GM23338 (cell line): ENCODE data around the gene LMOD3. TPM values are rescaled to one million over a fixed set of nuclear protein-coding genes. Genes with fewer than 3 reads are reported as not detected.

Experiments
- ATAC-seq: fragments of 200-7000 bp; cut with Tn5 transposase; 3 replicates; pipeline ENCODE4 v1.9.1; 2020
- DNase-seq: peaks from one replicate; pipeline ENCODE4 v3.0.0-alpha.2; 2015; ENCODE audit warnings: low spot score
- H2AFZ ChIP-seq: fragments of 200-600 bp; sonication (generic); 2 replicates; pipeline ENCODE4 v1.8.0; 2016; ENCODE audit warnings: antibody characterized with exemption, mild to moderate bottlenecking, moderate library complexity
- H3F3A ChIP-seq: fragments of 200-600 bp; sonication (generic); replicated peaks from 2 replicates; pipeline ENCODE4 v1.8.0; 2017; ENCODE audit warnings: antibody characterized with exemption, mixed run types, low read depth
- H3K27ac ChIP-seq: fragments of 200-600 bp; sonication (generic); 2 replicates; pipeline ENCODE4 v1.6.1; 2016; ENCODE audit warnings: low read depth
- H3K27me3 ChIP-seq: fragments of 200-600 bp; sonication (generic); 2 replicates; pipeline ENCODE4 v1.8.0; 2016; ENCODE audit warnings: mild to moderate bottlenecking, mixed run types, moderate library complexity; ENCODE audit not compliant: insufficient read depth
- H3K36me3 ChIP-seq: fragments of 200-600 bp; sonication (generic); 2 replicates; pipeline ENCODE4 v1.8.0; 2016; ENCODE audit warnings: mild to moderate bottlenecking; ENCODE audit not compliant: insufficient read depth
- H3K4me1 ChIP-seq: fragments of 200-600 bp; sonication (generic); 2 replicates; pipeline ENCODE4 v1.8.0; 2016; ENCODE audit warnings: mild to moderate bottlenecking, moderate library complexity; ENCODE audit not compliant: insufficient read depth
- H3K4me2 ChIP-seq: fragments of 200-600 bp; sonication (generic); 2 replicates; pipeline ENCODE4 v1.7.1; 2017; ENCODE audit warnings: mixed run types
- H3K4me3 ChIP-seq: fragments of 200-600 bp; sonication (generic); 2 replicates; pipeline ENCODE4 v1.6.1; 2016; ENCODE audit warnings: mixed run types
- H3K79me2 ChIP-seq: fragments of 200-600 bp; sonication (generic); replicated peaks from 2 replicates; pipeline ENCODE4 v1.8.0; 2017; ENCODE audit warnings: mild to moderate bottlenecking; ENCODE audit not compliant: insufficient read depth
- H3K9me2 ChIP-seq: fragments of 200-600 bp; sonication (generic); 2 replicates; pipeline ENCODE4 v1.8.0; 2017; ENCODE audit not compliant: insufficient read depth
- H4K20me1 ChIP-seq: fragments of 200-600 bp; sonication (generic); replicated peaks from 2 replicates; pipeline ENCODE4 v1.8.0; 2017; ENCODE audit warnings: mild to moderate bottlenecking; ENCODE audit not compliant: insufficient read depth
- H3K27ac Mint-ChIP-seq: 2 replicates; pipeline ENCODE4 v1.8.0; 2020; ENCODE audit warnings: inconsistent platforms, mild to moderate bottlenecking, moderate library complexity, mixed read lengths
- H3K27me3 Mint-ChIP-seq: 3 replicates; pipeline ENCODE4 v1.8.0; 2022; ENCODE audit warnings: low read depth, mild to moderate bottlenecking, moderate library complexity, mixed read lengths, inconsistent platforms; ENCODE audit not compliant: insufficient read depth, poor library complexity
- H3K36me3 Mint-ChIP-seq: 3 replicates; pipeline ENCODE4 v1.8.0; 2021; ENCODE audit warnings: low read depth, mild to moderate bottlenecking, inconsistent platforms, moderate library complexity, mixed read lengths
- H3K4me1 Mint-ChIP-seq: 3 replicates; pipeline ENCODE4 v1.8.0; 2020; ENCODE audit warnings: mild to moderate bottlenecking, inconsistent platforms, mixed read lengths
- H3K4me3 Mint-ChIP-seq: 3 replicates; pipeline ENCODE4 v1.8.0; 2021; ENCODE audit warnings: moderate library complexity, mild to moderate bottlenecking, inconsistent platforms, mixed read lengths
- H3K9me3 Mint-ChIP-seq: 3 replicates; pipeline ENCODE4 v1.8.0; 2020; ENCODE audit warnings: moderate library complexity, mild to moderate bottlenecking, inconsistent platforms, mixed read lengths
- CTCF ChIP-seq, 2 experiments: fragments of 200-600 bp in 1 of 2; sonication (generic) in 1 of 2; conservative IDR thresholded peaks; 2 replicates each; pipeline versions ENCODE4 v1.5.1 to v1.6.1; 2016 to 2017; ENCODE audit warnings: antibody characterized with exemption in 2 of 2, low read depth in 2 of 2, mild to moderate bottlenecking in 2 of 2, moderate library complexity in 1 of 2
- EZH2 ChIP-seq: fragments of 200-600 bp; sonication (generic); IDR thresholded peaks from one replicate; pipeline ENCODE4 v1.8.0; 2017; ENCODE audit warnings: antibody characterized with exemption, mild to moderate bottlenecking, low read depth; ENCODE audit not compliant: unreplicated experiment
- NANOG ChIP-seq: IDR thresholded peaks from 2 replicates; pipeline ENCODE4 v1.6.1; 2016; ENCODE audit warnings: antibody characterized with exemption, borderline replicate concordance
- POLR2AphosphoS5 ChIP-seq: IDR thresholded peaks from 2 replicates; pipeline ENCODE4 v1.6.1; 2016; ENCODE audit warnings: antibody characterized with exemption, low read depth
- ZNF114 ChIP-seq: fragments of 250-450 bp; sonication (Bioruptor Pico); IDR thresholded peaks from 2 replicates; pipeline ENCODE4 v1.5.0; 2020; ENCODE audit warnings: mild to moderate bottlenecking, moderate library complexity
- ZNF331 ChIP-seq: fragments of 250-450 bp; sonication (Bioruptor Pico); IDR thresholded peaks from 2 replicates; pipeline ENCODE4 v1.5.0; 2020; ENCODE audit warnings: low read depth, mild to moderate bottlenecking, moderate library complexity
- polyA plus RNA-seq: library from polyadenylated mRNA; unstranded; fragments of >200 nt; fragmentation: Nextera tagmentation; extraction: Ambion mirVana; gene quantifications from 2 replicates; pipeline ENCODE4 v1.2.1, GENCODE V29; 2016
- total RNA-seq: library from RNA; depleted of rRNA; stranded (reverse); fragments of >200 nt; shearing (Covaris generic); gene quantifications from 2 replicates; pipeline ENCODE4 v1.2.3, GENCODE V29; 2014
- TF ChIP-seq, protein P1 (sequence below): IDR thresholded peaks from one replicate; pipeline ENCODE4 v1.6.1; 2018; ENCODE audit warnings: antibody characterized with exemption; ENCODE audit not compliant: unreplicated experiment
- TF ChIP-seq, protein P2 (sequence below): fragments of 250-450 bp; sonication (Bioruptor Pico); IDR thresholded peaks from 2 replicates; pipeline ENCODE4 v1.5.0; 2020; ENCODE audit warnings: mild to moderate bottlenecking, moderate library complexity

The LMOD3 gene
- total and polyA plus RNA-seq, 2 experiments from 2014 or later: 0.06 TPM; not detected in 1

DNA sequence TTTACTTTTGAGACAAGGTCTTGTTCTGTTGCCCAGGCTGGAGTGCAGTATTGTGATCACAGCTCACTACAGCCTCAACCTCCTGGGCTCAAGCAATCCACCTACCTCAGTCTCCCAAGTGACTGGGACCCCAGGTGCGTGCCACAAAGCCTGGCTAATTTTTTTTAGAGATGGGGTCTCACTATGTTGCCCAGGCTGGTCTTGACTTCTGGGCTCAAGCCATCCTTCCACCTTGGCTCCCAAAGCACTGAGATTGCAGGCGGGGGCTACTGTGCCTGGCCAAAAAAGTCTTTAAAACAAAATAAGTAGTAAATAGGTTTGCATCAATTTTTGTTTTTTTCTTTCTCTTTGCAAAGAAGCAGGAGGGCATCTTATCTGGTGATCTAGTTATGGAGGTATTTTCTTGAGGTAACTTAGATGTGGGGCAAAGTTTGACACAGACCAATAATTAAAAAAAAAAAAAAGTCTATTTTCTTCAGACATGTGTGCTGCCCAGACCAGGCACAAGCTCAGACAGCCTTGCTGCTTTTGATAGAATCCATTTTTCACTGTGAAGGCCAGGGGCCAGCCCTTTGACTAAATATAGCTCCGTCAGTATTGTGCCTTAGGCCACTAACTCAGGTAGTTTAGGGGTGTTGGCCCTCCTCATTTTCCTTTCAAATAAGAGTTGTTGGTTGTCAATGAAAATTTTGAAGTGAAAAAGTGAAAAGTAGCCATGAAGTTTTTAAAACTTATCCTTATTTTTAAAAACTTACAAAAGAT, 35.2 kb downstream of the LMOD3 start:
- Histone ChIP-seq H2AFZ (no peak overlapping the region), H3K36me3 (no peaks in the 10 kb centered on the region), H3K27me3 (no peaks in the 10 kb centered on the region), H3K9me2 (no peaks in the 10 kb centered on the region), H3K79me2 (0 out of 2 replicates have a peak, but pooled peaks cover 19% of the 10 kb centered on the region), H4K20me1 (no peaks in the 10 kb centered on the region), H3K4me3 (no peak overlapping the region), H3K4me1 (peaks cover 49% of the 10 kb centered on the region), H3F3A (no peaks in the 10 kb centered on the region), H3K4me2 (no peak overlapping the region), H3K27ac (no peak overlapping the region)
- peaks cover 51% of the 10 kb centered on the region for H3K4me1 Mint-ChIP-seq
- H3K27me3 Mint-ChIP-seq: peaks cover 4% of the 10 kb centered on the region
- H3K4me3 Mint-ChIP-seq: no peak overlapping the region
- TF ChIP-seq POLR2AphosphoS5 (no peak), NANOG (no peak), ZNF331 (CRISPR knock-in tag) (no peak), EZH2 (no peak), ZNF114 (no peak), CTCF (conservative IDR thresholded peaks at IDR 0.05; ENCODE audit: low read depth in 2 of 2) (no peak)
- TF ChIP-seq, protein P1, sequence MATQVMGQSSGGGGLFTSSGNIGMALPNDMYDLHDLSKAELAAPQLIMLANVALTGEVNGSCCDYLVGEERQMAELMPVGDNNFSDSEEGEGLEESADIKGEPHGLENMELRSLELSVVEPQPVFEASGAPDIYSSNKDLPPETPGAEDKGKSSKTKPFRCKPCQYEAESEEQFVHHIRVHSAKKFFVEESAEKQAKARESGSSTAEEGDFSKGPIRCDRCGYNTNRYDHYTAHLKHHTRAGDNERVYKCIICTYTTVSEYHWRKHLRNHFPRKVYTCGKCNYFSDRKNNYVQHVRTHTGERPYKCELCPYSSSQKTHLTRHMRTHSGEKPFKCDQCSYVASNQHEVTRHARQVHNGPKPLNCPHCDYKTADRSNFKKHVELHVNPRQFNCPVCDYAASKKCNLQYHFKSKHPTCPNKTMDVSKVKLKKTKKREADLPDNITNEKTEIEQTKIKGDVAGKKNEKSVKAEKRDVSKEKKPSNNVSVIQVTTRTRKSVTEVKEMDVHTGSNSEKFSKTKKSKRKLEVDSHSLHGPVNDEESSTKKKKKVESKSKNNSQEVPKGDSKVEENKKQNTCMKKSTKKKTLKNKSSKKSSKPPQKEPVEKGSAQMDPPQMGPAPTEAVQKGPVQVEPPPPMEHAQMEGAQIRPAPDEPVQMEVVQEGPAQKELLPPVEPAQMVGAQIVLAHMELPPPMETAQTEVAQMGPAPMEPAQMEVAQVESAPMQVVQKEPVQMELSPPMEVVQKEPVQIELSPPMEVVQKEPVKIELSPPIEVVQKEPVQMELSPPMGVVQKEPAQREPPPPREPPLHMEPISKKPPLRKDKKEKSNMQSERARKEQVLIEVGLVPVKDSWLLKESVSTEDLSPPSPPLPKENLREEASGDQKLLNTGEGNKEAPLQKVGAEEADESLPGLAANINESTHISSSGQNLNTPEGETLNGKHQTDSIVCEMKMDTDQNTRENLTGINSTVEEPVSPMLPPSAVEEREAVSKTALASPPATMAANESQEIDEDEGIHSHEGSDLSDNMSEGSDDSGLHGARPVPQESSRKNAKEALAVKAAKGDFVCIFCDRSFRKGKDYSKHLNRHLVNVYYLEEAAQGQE: no peak
- TF ChIP-seq, protein P2, sequence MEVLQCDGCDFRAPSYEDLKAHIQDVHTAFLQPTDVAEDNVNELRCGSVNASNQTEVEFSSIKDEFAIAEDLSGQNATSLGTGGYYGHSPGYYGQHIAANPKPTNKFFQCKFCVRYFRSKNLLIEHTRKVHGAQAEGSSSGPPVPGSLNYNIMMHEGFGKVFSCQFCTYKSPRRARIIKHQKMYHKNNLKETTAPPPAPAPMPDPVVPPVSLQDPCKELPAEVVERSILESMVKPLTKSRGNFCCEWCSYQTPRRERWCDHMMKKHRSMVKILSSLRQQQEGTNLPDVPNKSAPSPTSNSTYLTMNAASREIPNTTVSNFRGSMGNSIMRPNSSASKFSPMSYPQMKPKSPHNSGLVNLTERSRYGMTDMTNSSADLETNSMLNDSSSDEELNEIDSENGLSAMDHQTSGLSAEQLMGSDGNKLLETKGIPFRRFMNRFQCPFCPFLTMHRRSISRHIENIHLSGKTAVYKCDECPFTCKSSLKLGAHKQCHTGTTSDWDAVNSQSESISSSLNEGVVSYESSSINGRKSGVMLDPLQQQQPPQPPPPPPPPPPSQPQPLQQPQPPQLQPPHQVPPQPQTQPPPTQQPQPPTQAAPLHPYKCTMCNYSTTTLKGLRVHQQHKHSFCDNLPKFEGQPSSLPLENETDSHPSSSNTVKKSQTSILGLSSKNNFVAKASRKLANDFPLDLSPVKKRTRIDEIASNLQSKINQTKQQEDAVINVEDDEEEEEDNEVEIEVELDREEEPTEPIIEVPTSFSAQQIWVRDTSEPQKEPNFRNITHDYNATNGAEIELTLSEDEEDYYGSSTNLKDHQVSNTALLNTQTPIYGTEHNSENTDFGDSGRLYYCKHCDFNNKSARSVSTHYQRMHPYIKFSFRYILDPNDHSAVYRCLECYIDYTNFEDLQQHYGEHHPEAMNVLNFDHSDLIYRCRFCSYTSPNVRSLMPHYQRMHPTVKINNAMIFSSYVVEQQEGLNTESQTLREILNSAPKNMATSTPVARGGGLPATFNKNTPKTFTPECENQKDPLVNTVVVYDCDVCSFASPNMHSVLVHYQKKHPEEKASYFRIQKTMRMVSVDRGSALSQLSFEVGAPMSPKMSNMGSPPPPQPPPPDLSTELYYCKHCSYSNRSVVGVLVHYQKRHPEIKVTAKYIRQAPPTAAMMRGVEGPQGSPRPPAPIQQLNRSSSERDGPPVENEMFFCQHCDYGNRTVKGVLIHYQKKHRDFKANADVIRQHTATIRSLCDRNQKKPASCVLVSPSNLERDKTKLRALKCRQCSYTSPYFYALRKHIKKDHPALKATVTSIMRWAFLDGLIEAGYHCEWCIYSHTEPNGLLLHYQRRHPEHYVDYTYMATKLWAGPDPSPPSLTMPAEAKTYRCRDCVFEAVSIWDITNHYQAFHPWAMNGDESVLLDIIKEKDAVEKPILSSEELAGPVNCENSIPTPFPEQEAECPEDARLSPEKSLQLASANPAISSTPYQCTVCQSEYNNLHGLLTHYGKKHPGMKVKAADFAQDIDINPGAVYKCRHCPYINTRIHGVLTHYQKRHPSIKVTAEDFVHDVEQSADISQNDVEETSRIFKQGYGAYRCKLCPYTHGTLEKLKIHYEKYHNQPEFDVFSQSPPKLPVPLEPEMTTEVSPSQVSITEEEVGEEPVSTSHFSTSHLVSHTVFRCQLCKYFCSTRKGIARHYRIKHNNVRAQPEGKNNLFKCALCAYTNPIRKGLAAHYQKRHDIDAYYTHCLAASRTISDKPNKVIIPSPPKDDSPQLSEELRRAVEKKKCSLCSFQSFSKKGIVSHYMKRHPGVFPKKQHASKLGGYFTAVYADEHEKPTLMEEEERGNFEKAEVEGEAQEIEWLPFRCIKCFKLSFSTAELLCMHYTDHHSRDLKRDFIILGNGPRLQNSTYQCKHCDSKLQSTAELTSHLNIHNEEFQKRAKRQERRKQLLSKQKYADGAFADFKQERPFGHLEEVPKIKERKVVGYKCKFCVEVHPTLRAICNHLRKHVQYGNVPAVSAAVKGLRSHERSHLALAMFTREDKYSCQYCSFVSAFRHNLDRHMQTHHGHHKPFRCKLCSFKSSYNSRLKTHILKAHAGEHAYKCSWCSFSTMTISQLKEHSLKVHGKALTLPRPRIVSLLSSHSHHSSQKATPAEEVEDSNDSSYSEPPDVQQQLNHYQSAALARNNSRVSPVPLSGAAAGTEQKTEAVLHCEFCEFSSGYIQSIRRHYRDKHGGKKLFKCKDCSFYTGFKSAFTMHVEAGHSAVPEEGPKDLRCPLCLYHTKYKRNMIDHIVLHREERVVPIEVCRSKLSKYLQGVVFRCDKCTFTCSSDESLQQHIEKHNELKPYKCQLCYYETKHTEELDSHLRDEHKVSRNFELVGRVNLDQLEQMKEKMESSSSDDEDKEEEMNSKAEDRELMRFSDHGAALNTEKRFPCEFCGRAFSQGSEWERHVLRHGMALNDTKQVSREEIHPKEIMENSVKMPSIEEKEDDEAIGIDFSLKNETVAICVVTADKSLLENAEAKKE (CRISPR knock-in tag): no peak
- ATAC-seq (no peak), DNase-seq (no peak)
- no peaks in the 10 kb centered on the region; the same call in 2 of the 3 replicates for H3K36me3 Mint-ChIP-seq
- H3K27ac Mint-ChIP-seq: no peak overlapping the region
- no peaks in the 10 kb centered on the region for H3K9me3 Mint-ChIP-seq
